Activated naive CD4-positive, alpha-beta T cell treated with anti-CD3 and anti-CD28 coated beads, Interleukin-2, amount 50 U/mL, for 72 hours (primary cell): ENCODE results near the gene ETAA1. TPM values are rescaled to one million over a fixed set of nuclear protein-coding genes. Genes with fewer than 3 reads are reported as not detected.

Source experiments
- ATAC-seq, 2 donors: fragments of 150-1000 bp; cut with Tn5 transposase; 2 replicates each; pipeline ENCODE4 v1.10.0; 2021; ENCODE audit warnings: mild to moderate bottlenecking in 2 of 2, moderate library complexity in 2 of 2
- DNase-seq, 2 donors: peaks; one replicate each; pipeline ENCODE4 v3.0.0; 2021 to 2022; ENCODE audit warnings: low spot score in 2 of 2
- H3K27ac Mint-ChIP-seq, 2 donors: one replicate each; pipeline ENCODE4 v1.8.0; 2022; ENCODE audit warnings: mild to moderate bottlenecking in 2 of 2, mixed read lengths in 2 of 2
- H3K36me3 Mint-ChIP-seq, 2 donors: one replicate each; pipeline ENCODE4 v1.8.0; 2022; ENCODE audit warnings: mixed read lengths in 2 of 2
- H3K9me3 Mint-ChIP-seq, 2 donors: one replicate each; pipeline ENCODE4 v1.8.0; 2022; ENCODE audit warnings: mixed read lengths in 2 of 2
- total RNA-seq, 2 donors: library from RNA; stranded (reverse); gene quantifications; one replicate each; pipeline ENCODE4 v1.2.3, GENCODE V29; 2022

The ETAA1 gene
- 10 to 100 TPM; 11.2 to 11.8 TPM for total RNA-seq

GRCh38 chr2:67397143-67397986 lies at the start of gene ETAA1:
Gene ETAA1, plus strand, starts transcription at chr2:67397333. Its CDS starts 116 bp downstream, at chr2:67397449.
- Mint-ChIP-seq H3K9me3 (no peaks in the 10 kb centered on the region), H3K27ac (peak within 1 kb of the TSS; percentile 96 to 99), H3K36me3 (peaks cover 8 to 12% of the 10 kb centered on the region in 2 donors)
- ATAC-seq (peak; percentile 99 to 100), DNase-seq (peak; percentile 89 to 92)

GRCh38 chr2:67366832-67367412 lies 30.2 kb upstream of the ETAA1 start:
- DNase-seq, result no peak
- no peak for ATAC-seq
- Mint-ChIP-seq H3K27ac (no peak overlapping the region), H3K36me3 (no peaks in the 10 kb centered on the region), H3K9me3 (peaks cover 0 to 14% of the 10 kb centered on the region in 2 donors)

GRCh38 chr2:67374481-67374880 lies 22.7 kb upstream of the ETAA1 start:
- Mint-ChIP-seq H3K9me3 (peaks cover 5 to 14% of the 10 kb centered on the region in 2 donors), H3K36me3 (peaks cover 0 to 21% of the 10 kb centered on the region in 2 donors), H3K27ac (no peak overlapping the region)
- DNase-seq (no peak), ATAC-seq (no peak)

GRCh38 chr2:67374949-67375348 lies 22.2 kb upstream of the ETAA1 start:
- Mint-ChIP-seq H3K27ac (no peak overlapping the region), H3K9me3 (peaks cover 5 to 13% of the 10 kb centered on the region in 2 donors), H3K36me3 (peaks cover 0 to 21% of the 10 kb centered on the region in 2 donors)
- no peak for ATAC-seq
- DNase-seq, result no peak

GRCh38 chr2:67378555-67378954 lies 18.6 kb upstream of the ETAA1 start:
- Mint-ChIP-seq H3K36me3 (peaks cover 0 to 11% of the 10 kb centered on the region in 2 donors), H3K9me3 (peaks cover 0 to 8% of the 10 kb centered on the region in 2 donors), H3K27ac (no peak overlapping the region)
- DNase-seq (no peak), ATAC-seq (no peak)

- H3K36me3 Mint-ChIP-seq, result peaks cover 0 to 11% of the 10 kb centered on the region in 2 donors
- no peak for ATAC-seq
- peaks cover 0 to 7% of the 10 kb centered on the region in 2 donors for H3K9me3 Mint-ChIP-seq
- no peak for DNase-seq
- H3K27ac Mint-ChIP-seq, result no peak overlapping the region
Measured at GRCh38 chr2:67379048-67379447, 18.1 kb upstream of the ETAA1 start.

- no peak for DNase-seq
- no peak for ATAC-seq
- peaks cover 0 to 3% of the 10 kb centered on the region in 2 donors for H3K9me3 Mint-ChIP-seq
- no peaks in the 10 kb centered on the region for H3K36me3 Mint-ChIP-seq
- H3K27ac Mint-ChIP-seq, result no peak overlapping the region
Measured at GRCh38 chr2:67384123-67384822, 12.9 kb upstream of the ETAA1 start.

GRCh38 chr2:67388680-67389079 lies 8.5 kb upstream of the ETAA1 start:
- no peak for DNase-seq
- ATAC-seq, result no peak
- no peak overlapping the region for H3K27ac Mint-ChIP-seq
- H3K36me3 Mint-ChIP-seq, result no peaks in the 10 kb centered on the region
- H3K9me3 Mint-ChIP-seq, result no peaks in the 10 kb centered on the region

GRCh38 chr2:67389286-67389685 lies 7.8 kb upstream of the ETAA1 start:
- no peak overlapping the region for H3K27ac Mint-ChIP-seq
- H3K9me3 Mint-ChIP-seq, result no peaks in the 10 kb centered on the region
- no peaks in the 10 kb centered on the region for H3K36me3 Mint-ChIP-seq
- no peak for DNase-seq
- no peak for ATAC-seq

- DNase-seq (no peak), ATAC-seq (no peak)
- no peak overlapping the region for H3K27ac Mint-ChIP-seq
- no peaks in the 10 kb centered on the region for H3K36me3 Mint-ChIP-seq
- H3K9me3 Mint-ChIP-seq, result no peaks in the 10 kb centered on the region
Measured at GRCh38 chr2:67389788-67390187, 7.3 kb upstream of the ETAA1 start.

- H3K36me3 Mint-ChIP-seq, result peaks cover 7 to 12% of the 10 kb centered on the region in 2 donors
Measured at GRCh38 chr2:67393237-67393636, 3.9 kb upstream of the ETAA1 start.

GRCh38 chr2:67394734-67395133 lies 2.4 kb upstream of the ETAA1 start:
- ATAC-seq (no peak), DNase-seq (no peak)
- no peak overlapping the region for H3K27ac Mint-ChIP-seq
- peaks cover 7 to 12% of the 10 kb centered on the region in 2 donors for H3K36me3 Mint-ChIP-seq
- H3K9me3 Mint-ChIP-seq, result no peaks in the 10 kb centered on the region

More at GRCh38 chr2:67393237-67393636, 3.9 kb upstream of the ETAA1 start:
- ATAC-seq, result no peak
- Mint-ChIP-seq H3K9me3 (no peaks in the 10 kb centered on the region), H3K27ac (no peak overlapping the region)
- DNase-seq, result no peak

GRCh38 chr2:67399144-67399543 lies 2.0 kb downstream of the ETAA1 start:
- Mint-ChIP-seq H3K36me3 (peaks cover 13 to 26% of the 10 kb centered on the region in 2 donors), H3K9me3 (no peaks in the 10 kb centered on the region), H3K27ac (no peak overlapping the region)
- DNase-seq, result no peak
- ATAC-seq, result no peak

- Mint-ChIP-seq H3K9me3 (no peaks in the 10 kb centered on the region), H3K27ac (no peak overlapping the region), H3K36me3 (peaks cover 21 to 34% of the 10 kb centered on the region in 2 donors)
- no peak for DNase-seq
- ATAC-seq, result no peak
Measured at GRCh38 chr2:67399831-67400489, 2.8 kb downstream of the ETAA1 start.

GRCh38 chr2:67400560-67401485 lies 3.7 kb downstream of the ETAA1 start:
- ATAC-seq (no peak), DNase-seq (no peak)
- Mint-ChIP-seq H3K36me3 (peaks cover 24 to 38% of the 10 kb centered on the region in 2 donors), H3K9me3 (no peaks in the 10 kb centered on the region), H3K27ac (no peak overlapping the region)

- DNase-seq (no peak), ATAC-seq (no peak)
- Mint-ChIP-seq H3K9me3 (no peaks in the 10 kb centered on the region), H3K36me3 (peaks cover 17 to 26% of the 10 kb centered on the region in 2 donors), H3K27ac (no peak overlapping the region)
Measured at GRCh38 chr2:67408346-67408745, 11.2 kb downstream of the ETAA1 start.
